GM12878 (cell line): ENCODE results near the gene BAZ1B. TPM values are rescaled to one million over a fixed set of nuclear protein-coding genes. Genes with fewer than 3 reads are reported as not detected.

ENCODE experiments used
- ATAC-seq: fragments of 200-7000 bp; cut with Tn5 transposase; 3 replicates; pipeline ENCODE4 v1.9.1; 2020; ENCODE audit warnings: mild to moderate bottlenecking, moderate library complexity
- BruUV-seq: library from RNA; stranded (reverse); fragments of 400-500 nt; replicated peaks from 2 replicates; lab custom pipeline; 2021; lab: Mats Ljungman, UMichigan
- CTCF ChIA-PET: fragments of 300-600 bp; sonication (Branson Sonifier 250); formaldehyde crosslinking; extraction: SDS; loops from one replicate; lab custom pipeline; 2021; ENCODE audit warnings: inconsistent platforms; lab: Yijun Ruan, JAX
- POLR2A ChIA-PET: fragments of 350-600 bp; formaldehyde crosslinking; extraction: SDS; loops from one replicate; lab custom pipeline; 2021; ENCODE audit warnings: inconsistent platforms; lab: Charles Lee
- RAD21 ChIA-PET: fragments of 300-600 bp; sonication (Branson Sonifier 250); formaldehyde crosslinking; loops from one replicate; lab custom pipeline; 2023; ENCODE audit warnings: antibody characterized with exemption; ENCODE audit not compliant: unreplicated experiment; lab: Charles Lee
- SMC1A ChIA-PET: fragments of 300-600 bp; sonication (Branson Sonifier 250); formaldehyde crosslinking; loops from one replicate; lab custom pipeline; 2023; ENCODE audit not compliant: unreplicated experiment, uncharacterized antibody; lab: Charles Lee
- DNase-seq: peaks from one replicate; pipeline ENCODE4 v3.0.0-alpha.2; 2011; ENCODE audit warnings: low read depth, low spot score
- FAIRE-seq: peaks from 3 replicates; lab custom pipeline; 2011; peaks lifted over from hg19 to GRCh38; lab: Jason Lieb, UNC
- H2AFZ ChIP-seq: 2 replicates; pipeline ENCODE4 v1.6.0; 2011; ENCODE audit warnings: low read depth, low read length, control low read depth; ENCODE audit not compliant: control insufficient read depth
- H3K27ac ChIP-seq: 2 replicates; pipeline ENCODE4 v1.5.1; 2011; ENCODE audit warnings: control low read depth; ENCODE audit not compliant: control insufficient read depth, insufficient read depth
- H3K27me3 ChIP-seq, 2 experiments: replicated peaks in 1 of 2; 2 replicates each; pipeline versions ENCODE4 v1.6.0 to v1.6.1; 2011; ENCODE audit warnings: low read length in 1 of 2; ENCODE audit not compliant: control insufficient read depth in 2 of 2, insufficient read depth in 2 of 2
- H3K36me3 ChIP-seq, 2 experiments: 2 replicates each; pipeline ENCODE4 v1.5.1; 2011; ENCODE audit warnings: low read length in 1 of 2; ENCODE audit not compliant: control insufficient read depth in 2 of 2, insufficient read depth in 2 of 2
- H3K4me1 ChIP-seq: 2 replicates; pipeline ENCODE4 v1.6.1; 2011; ENCODE audit warnings: mild to moderate bottlenecking, low read length, moderate library complexity, mixed read lengths; ENCODE audit not compliant: control insufficient read depth, insufficient read depth
- H3K4me2 ChIP-seq: 2 replicates; pipeline ENCODE4 v1.6.0; 2011; ENCODE audit warnings: control low read depth; ENCODE audit not compliant: control insufficient read depth, insufficient read depth
- H3K4me3 ChIP-seq: fragments of 200-600 bp; sonication (generic); 2 replicates; pipeline ENCODE4 v1.5.1; 2016
- H3K79me2 ChIP-seq: 2 replicates; pipeline ENCODE4 v1.6.0; 2011; ENCODE audit warnings: low read length; ENCODE audit not compliant: control insufficient read depth, insufficient read depth
- H3K9ac ChIP-seq: 2 replicates; pipeline ENCODE4 v1.8.0; 2011; ENCODE audit warnings: low read length, control low read depth, mixed read lengths; ENCODE audit not compliant: control insufficient read depth, insufficient read depth
- H3K9me3 ChIP-seq: replicated peaks from 3 replicates; pipeline ENCODE4 v1.5.1; 2011; ENCODE audit warnings: mild to moderate bottlenecking, low read length; ENCODE audit not compliant: control insufficient read depth, insufficient read depth
- H4K20me1 ChIP-seq: 2 replicates; pipeline ENCODE4 v1.6.0; 2011; ENCODE audit not compliant: control insufficient read depth, insufficient read depth
- CBFB ChIP-seq: IDR thresholded peaks from 2 replicates; pipeline ENCODE4 v1.6.1; 2016; ENCODE audit warnings: antibody characterized with exemption, low read depth
- EGR1 ChIP-seq, 2 experiments: IDR thresholded peaks; 1 replicate in 1 of 2; 2 replicates in 1 of 2; pipeline ENCODE4 v1.6.1; 2011 to 2012; ENCODE audit warnings: low read depth in 2 of 2, low read length in 2 of 2, borderline replicate concordance in 1 of 2, mild to moderate bottlenecking in 1 of 2, moderate library complexity in 1 of 2
- KAT2A ChIP-seq: conservative IDR thresholded peaks from 2 replicates; pipeline ENCODE4 v1.6.1; 2011; ENCODE audit warnings: low read depth, low read length; ENCODE audit not compliant: control insufficient read depth
- MTA3 ChIP-seq: IDR thresholded peaks from 2 replicates; pipeline ENCODE4 v1.6.1; 2012; ENCODE audit warnings: low read length, inconsistent platforms, borderline replicate concordance
- RB1 ChIP-seq: fragments of 450-650 bp; formaldehyde crosslinking; IDR thresholded peaks from 2 replicates; pipeline ENCODE4 v1.6.1; 2017; ENCODE audit warnings: mild to moderate bottlenecking, borderline replicate concordance
- WGBS: methylation state at CpG from one replicate; pipeline ENCODE4 v1.1.6; 2016; ENCODE audit warnings: low lambda C conversion rate; ENCODE audit not compliant: insufficient replicate concordance, insufficient coverage; ENCODE audit errors: missing lambda C conversion rate; 5-methylcytosine and 5-hydroxymethylcytosine counted together
- in situ Hi-C: fragments of 300-500 bp; cut with MboI; formaldehyde crosslinking; loops from 9 replicates; pipeline ENCODE4 v1.14.3; 2018; ENCODE audit warnings: mixed read lengths
- intact Hi-C: fragments of 100-400 bp; cut with micrococcal nuclease; formaldehyde crosslinking; loops from one replicate; pipeline ENCODE4 v1.14.2; 2022; ENCODE audit not compliant: unreplicated experiment
- polyA plus RNA-seq, 11 experiments: library from polyadenylated mRNA; depleted of rRNA in 4 of 11; unstranded in 6 of 11; stranded (reverse) in 5 of 11; fragments of >200 nt; fragmentation: Nextera tagmentation in 4 of 11; fragmentation: Illumina TruSeq in 1 of 11; extraction: Ambion mirVana in 4 of 11; extraction: Trizol in 1 of 11; gene quantifications; 1 replicate in 1 of 11; 2 replicates in 10 of 11; pipeline versions ENCODE4 v1.2.1 to v1.2.3, GENCODE V29; 2011 to 2016; ENCODE audit warnings: inconsistent platforms in 2 of 11, missing spikeins in 2 of 11, low read depth in 1 of 11
- total RNA-seq, 4 experiments: library from RNA; depleted of rRNA in 3 of 4; stranded (reverse); fragments of >200 nt in 3 of 4; fragmentation: Illumina TruSeq in 1 of 4; extraction: Trizol in 1 of 4; gene quantifications; 2 replicates each; pipeline versions ENCODE4 v1.2.1 to v1.2.3, GENCODE V29; 2013 to 2021
- TF ChIP-seq, protein P1 (sequence below): fragments of 450-650 bp; IDR thresholded peaks from 2 replicates; pipeline ENCODE4 v1.6.1; 2018; ENCODE audit warnings: borderline replicate concordance, mild to moderate bottlenecking; ENCODE audit not compliant: partially characterized antibody

Gene BAZ1B
- total and polyA plus RNA-seq, 10 of the 15 experiments (the other 5 are each of a cell fraction or from before 2014, with no cell fraction given): 14.0 to 77.4 (median 36.2) TPM

DNA sequence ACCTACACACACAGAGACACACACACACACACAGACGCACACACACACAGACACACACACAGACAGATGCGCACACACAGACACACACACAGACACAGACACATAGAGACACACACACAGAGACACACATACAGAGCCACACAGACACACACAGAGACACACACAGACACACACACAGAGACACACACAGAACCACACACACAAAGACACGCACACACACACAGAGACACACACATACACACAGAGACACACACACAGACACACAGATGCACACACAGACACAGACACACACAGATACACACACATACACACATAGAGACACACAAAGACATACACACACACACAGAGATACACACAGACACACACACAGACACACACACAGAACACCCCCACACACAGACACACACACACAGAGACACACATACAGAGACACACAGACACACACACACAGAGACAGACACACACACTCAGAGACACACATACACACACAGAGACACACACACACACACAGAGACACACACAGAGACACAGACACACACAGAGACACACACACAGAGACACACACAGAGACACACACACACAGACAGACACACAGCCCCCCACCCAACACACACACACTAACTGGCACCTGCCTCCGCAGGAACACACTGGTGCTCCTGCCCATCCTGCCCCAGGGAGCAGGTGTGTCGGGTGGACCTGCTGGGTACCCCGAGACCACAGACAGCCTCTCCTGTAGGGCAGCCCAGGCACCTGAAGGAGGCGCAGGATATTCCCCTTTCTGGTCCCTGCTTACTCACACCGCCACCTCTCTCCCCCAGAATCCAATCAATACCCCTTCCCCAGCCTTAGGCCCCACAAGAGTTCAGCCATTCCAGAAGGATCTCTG lies 93.9 kb downstream of the BAZ1B start:
- no peak for TF ChIP-seq RB1
- no peak for TF ChIP-seq MTA3
- no peak for TF ChIP-seq KAT2A
- TF ChIP-seq EGR1 (IDR thresholded peaks at IDR 0.05; ENCODE audit: borderline replicate concordance in 1 of 2, low read depth in 2 of 2, low read length in 2 of 2): no peak
- no peak for TF ChIP-seq CBFB
- TF ChIP-seq, protein P1, sequence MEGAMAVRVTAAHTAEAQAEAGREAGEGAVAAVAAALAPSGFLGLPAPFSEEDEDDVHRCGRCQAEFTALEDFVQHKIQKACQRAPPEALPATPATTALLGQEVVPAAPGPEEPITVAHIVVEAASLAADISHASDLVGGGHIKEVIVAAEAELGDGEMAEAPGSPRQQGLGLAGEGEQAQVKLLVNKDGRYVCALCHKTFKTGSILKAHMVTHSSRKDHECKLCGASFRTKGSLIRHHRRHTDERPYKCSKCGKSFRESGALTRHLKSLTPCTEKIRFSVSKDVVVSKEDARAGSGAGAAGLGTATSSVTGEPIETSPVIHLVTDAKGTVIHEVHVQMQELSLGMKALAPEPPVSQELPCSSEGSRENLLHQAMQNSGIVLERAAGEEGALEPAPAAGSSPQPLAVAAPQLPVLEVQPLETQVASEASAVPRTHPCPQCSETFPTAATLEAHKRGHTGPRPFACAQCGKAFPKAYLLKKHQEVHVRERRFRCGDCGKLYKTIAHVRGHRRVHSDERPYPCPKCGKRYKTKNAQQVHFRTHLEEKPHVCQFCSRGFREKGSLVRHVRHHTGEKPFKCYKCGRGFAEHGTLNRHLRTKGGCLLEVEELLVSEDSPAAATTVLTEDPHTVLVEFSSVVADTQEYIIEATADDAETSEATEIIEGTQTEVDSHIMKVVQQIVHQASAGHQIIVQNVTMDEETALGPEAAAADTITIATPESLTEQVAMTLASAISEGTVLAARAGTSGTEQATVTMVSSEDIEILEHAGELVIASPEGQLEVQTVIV: no peak
- Histone ChIP-seq H3K4me3 (no peak overlapping the region), H2AFZ (no peak overlapping the region), H3K79me2 (no peaks in the 10 kb centered on the region), H3K36me3 (no peaks in the 10 kb centered on the region), H3K27ac (no peak overlapping the region), H4K20me1 (no peaks in the 10 kb centered on the region), H3K4me2 (no peak overlapping the region), H3K9me3 (no peaks in the 10 kb centered on the region), H3K4me1 (no peaks in the 10 kb centered on the region), H3K27me3 (no peaks in the 10 kb centered on the region), H3K9ac (no peak overlapping the region)
- DNase-seq (no peak), ATAC-seq (no peak), FAIRE-seq (peak; percentile 94)
- ChIA-PET RAD21 (no interaction called here), SMC1A (no interaction called here), CTCF (no interaction called here), POLR2A (no interaction called here)
- 66% methylated on average over 8 of the region's 8 CpGs for WGBS
- intact Hi-C loops (no loop called here), in situ Hi-C loops (no loop called here)
- no TSS peak for BruUV-seq
